ENCODE data around the gene GPR17.
A peak's percentile ranks its signal among the peaks of the same experiment; 100 is the strongest.

The GPR17 gene

GRCh38 chr2:127615511-127616166 is 30.3 kb upstream of the GPR17 start:
- no peak for DNase-seq

- no peak for DNase-seq
These were observed 27.3 kb upstream of the GPR17 start for GRCh38 chr2:127618551-127619202.

GRCh38 chr2:127619203-127619590 is 26.8 kb upstream of the GPR17 start:
- no peak for DNase-seq

- DNase-seq: no peak
These were observed 25.9 kb upstream of the GPR17 start for GRCh38 chr2:127619877-127620705.

GRCh38 chr2:127620866-127621265 is 25.1 kb upstream of the GPR17 start:
- DNase-seq: peak; percentile 34

DNA sequence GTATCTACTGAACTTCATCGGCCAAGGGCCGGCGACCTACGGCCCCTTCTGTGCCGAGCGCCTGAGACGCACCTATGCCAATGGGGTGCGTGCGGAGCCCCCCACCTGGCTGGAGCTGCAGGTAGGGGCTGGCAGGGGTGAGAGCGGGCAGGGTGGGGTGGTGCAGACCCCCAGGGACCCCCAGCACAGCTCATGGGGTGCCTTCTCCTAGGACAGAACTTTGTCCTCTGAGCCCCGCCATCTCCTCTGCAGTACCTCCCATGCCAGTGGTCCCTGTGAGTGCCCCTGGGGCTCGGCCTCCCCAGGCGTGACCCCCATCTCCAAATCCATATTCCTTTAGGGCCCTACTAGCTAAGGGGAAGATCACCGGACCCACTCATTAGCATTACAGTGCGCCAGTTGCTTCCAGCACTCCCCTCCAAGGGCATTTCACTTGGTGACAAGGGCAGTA is 23.9 kb upstream of the GPR17 start:
- DNase-seq: no peak

- DNase-seq: no peak
These were observed 23.2 kb upstream of the GPR17 start for GRCh38 chr2:127622561-127623387.

- DNase-seq: no peak
These were observed 22.3 kb upstream of the GPR17 start for GRCh38 chr2:127623388-127624319.

DNA sequence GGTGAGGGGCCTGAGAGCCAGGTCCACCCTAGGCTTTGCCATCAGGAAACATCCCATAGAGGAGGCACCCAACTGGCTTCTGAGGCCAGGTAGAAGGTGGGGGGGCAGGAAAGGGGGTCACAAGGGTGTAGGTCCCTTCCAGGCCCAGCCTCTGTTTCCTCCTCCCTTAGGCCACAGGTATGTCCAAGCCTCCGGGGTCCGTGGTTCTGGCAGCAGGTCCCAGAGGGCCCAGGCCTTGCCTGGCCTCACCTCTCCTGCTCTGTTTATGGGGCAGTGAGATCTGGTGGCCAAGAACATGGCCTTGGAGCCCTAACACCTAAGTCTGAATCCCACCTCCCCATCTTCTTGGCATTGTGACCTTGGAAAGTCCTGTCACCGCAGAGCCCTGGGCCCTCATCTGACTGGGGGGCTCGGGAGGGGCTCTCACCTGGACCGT is 21.6 kb upstream of the GPR17 start:
- DNase-seq: no peak

GRCh38 chr2:127624756-127625571 is 21.0 kb upstream of the GPR17 start:
- no peak for DNase-seq

DNA sequence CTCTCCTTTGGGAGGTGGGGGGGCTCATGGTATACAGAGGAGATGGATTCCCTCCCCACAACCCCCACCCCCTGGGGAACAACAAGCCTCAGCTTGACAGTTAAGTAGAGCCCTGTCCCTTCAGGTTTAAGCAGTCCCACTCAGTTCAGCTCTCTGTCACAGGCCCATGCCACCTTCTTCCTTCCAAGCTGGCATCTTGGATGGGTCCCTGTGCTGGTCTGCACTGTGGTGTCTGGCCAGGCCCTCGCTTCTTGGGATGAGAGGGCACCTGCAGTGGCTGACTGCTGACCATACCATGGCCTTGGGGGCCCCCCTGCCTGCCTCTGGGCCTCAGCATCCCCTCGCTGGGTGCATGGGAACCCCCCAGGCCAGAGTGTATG is 20.4 kb upstream of the GPR17 start:
- no peak for DNase-seq

GRCh38 chr2:127626175-127626574 is 19.8 kb upstream of the GPR17 start:
- DNase-seq: no peak

DNA sequence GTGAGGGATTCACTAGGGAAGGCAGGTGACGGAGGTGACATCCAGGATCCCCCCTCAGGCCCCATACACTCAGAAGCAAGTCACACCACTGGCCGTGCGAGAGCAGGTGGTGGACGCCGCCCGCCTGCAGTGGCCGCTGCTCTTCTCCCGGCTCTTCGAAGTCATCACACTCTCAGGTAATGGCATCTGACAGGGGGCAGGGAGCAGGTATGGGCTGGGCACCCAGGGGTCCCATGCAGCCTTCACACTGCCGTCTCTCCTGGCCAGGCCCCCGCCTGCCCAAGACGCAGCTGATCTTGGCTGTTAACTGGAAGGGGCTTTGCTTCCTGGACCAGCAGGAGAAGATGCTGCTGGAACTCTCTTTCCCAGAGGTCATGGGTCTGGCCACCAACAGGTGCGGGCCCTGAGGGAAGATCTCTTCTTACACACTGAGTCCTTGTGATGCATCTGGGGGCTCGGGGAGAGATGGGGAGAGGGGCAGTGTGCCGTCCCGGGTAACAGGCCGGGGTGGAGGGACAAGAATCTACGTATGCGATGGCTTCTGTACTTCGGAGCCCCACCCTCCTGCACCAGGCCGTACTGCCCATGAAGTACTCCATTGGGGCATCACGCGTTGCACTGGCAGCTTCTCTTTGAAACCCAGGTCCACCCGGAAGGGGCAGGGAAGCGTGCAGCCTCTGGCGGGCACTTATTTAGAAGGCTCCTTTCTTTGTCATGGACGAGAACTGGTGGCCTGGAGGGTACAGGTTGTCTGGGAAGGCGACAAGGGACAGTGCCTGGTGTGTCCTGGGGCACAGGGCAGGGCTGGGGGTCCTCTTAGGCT is 18.8 kb upstream of the GPR17 start:
- no peak for DNase-seq

- no peak for DNase-seq
These were observed 18.0 kb upstream of the GPR17 start for GRCh38 chr2:127627740-127628571.

DNA sequence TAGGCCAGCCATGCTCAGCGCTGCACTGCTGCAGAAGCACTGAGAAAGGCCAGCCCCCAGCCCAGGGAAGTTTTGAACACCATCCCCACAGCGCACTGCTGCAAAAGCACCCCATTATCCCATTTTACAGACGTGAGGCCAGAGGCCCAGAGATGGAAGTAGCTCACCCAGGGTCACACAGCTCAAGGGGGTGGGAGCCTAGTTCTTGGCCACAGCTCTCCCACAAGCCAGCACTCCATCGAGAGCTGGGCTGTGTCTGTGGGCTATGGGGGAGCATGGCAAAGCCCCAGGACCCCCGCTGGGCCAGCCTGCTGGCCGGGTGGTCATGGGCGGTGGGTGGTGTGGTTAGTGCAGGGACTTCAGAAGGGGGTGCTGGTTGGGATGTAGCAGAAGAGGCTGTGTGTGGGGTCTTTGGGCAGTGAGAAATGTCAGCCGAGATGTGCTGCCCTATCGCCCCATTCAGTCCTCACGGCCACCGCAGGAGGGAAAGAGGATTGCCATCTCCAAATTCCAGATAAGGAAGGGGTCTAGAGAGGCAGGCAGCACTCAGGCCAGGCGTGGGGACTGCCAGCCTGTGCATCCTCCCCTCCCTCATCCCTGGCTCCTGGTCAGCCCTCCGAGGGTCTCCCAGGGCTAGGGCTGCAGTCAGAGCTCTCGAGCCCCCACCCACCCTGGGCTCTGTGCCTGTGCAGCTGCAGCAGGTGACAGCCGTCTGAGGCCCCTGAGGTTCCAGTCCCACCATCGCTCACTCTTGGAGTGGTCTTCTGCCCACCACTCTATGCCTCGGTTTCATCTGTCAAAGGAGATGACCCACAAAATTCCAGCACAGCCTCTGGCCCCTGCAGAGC is 17.0 kb upstream of the GPR17 start:
- DNase-seq: no peak

DNA sequence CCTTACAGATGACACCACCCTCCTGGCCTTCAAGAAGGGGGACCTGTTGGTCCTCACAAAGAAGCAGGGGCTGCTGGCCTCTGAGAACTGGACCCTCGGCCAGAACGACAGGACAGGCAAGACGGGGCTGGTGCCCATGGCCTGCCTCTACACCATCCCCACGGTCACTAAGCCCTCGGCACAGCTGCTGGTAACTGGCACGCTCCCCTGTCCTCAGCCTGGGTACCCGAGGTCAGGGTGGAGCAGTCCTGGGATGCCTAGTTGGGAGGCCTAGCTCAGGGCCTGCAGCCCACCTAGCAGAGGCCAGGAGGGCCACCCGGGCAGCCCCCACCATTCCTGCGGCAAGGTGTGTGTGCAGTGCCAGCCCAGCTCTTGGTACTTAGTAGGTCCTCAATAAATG is 16.3 kb upstream of the GPR17 start:
- no peak for DNase-seq

GRCh38 chr2:127630096-127630863 is 15.7 kb upstream of the GPR17 start:
- no peak for DNase-seq

Data from inflammatory macrophage treated with lipopolysaccharide for 4 hours (primary cell).